Measurements from ENCODE around the gene STIM1.

STIM1 gene

GRCh38 chr11:4068962-4069361 is 213.5 kb downstream of the STIM1 start:
- no peak for DNase-seq (ENCODE audit: low read depth)

GRCh38 chr11:4071325-4071724 is 215.9 kb downstream of the STIM1 start:
- DNase-seq (ENCODE audit: low read depth) = no peak

- no peak for DNase-seq (ENCODE audit: low read depth)
Measured at GRCh38 chr11:4071914-4072313, 216.4 kb downstream of the STIM1 start.

GRCh38 chr11:4072668-4073285 is 217.3 kb downstream of the STIM1 start:
- peak; percentile 39 for DNase-seq (ENCODE audit: low read depth)

- DNase-seq (ENCODE audit: low read depth) = no peak
Measured at GRCh38 chr11:4074266-4074665, 218.8 kb downstream of the STIM1 start.

- DNase-seq (ENCODE audit: low read depth) = no peak
Measured at GRCh38 chr11:4076774-4077173, 221.3 kb downstream of the STIM1 start.

DNA sequence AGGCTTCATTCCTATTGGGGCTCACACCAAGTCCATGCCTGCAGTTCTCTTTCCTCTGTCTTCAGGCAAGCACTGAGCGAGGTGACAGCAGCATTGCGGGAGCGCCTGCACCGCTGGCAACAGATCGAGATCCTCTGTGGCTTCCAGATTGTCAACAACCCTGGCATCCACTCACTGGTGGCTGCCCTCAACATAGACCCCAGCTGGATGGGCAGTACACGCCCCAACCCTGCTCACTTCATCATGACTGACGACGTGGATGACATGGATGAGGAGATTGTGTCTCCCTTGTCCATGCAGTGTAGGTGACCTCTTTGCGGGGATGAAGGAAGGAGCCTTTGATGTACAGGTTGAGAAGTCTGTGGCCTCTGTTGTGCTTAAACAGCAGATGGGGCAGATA is 227.7 kb downstream of the STIM1 start:
- DNase-seq (ENCODE audit: low read depth) = no peak

GRCh38 chr11:4084406-4085125 is 229.1 kb downstream of the STIM1 start:
- no peak for DNase-seq (ENCODE audit: low read depth)

GRCh38 chr11:4085575-4085974 is 230.1 kb downstream of the STIM1 start:
- DNase-seq (ENCODE audit: low read depth) = no peak

GRCh38 chr11:4086575-4087353 is 231.3 kb downstream of the STIM1 start:
- DNase-seq (ENCODE audit: low read depth) = no peak

- DNase-seq (ENCODE audit: low read depth) = no peak
Measured at GRCh38 chr11:4087551-4087950, 232.1 kb downstream of the STIM1 start.

DNA sequence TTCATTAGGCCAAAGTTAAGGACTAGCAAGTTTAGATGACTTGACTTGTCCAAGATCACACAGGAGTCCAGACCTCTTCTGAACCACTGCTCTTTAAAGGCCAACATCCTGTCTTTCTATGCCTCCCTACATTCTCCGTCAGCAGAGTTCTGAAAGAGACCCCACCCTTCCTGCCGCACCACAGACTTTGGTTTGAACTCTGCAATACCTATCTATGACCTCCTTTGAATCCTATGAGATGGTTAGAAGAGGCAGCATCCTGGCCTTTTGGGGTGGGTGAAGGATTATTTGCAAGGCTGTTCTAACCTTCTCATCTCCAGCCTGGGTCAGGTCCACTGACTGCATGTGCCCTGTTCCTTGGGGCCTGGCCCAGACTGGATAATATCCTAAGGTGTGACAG is 234.8 kb downstream of the STIM1 start:
- DNase-seq (ENCODE audit: low read depth) = no peak

DNA sequence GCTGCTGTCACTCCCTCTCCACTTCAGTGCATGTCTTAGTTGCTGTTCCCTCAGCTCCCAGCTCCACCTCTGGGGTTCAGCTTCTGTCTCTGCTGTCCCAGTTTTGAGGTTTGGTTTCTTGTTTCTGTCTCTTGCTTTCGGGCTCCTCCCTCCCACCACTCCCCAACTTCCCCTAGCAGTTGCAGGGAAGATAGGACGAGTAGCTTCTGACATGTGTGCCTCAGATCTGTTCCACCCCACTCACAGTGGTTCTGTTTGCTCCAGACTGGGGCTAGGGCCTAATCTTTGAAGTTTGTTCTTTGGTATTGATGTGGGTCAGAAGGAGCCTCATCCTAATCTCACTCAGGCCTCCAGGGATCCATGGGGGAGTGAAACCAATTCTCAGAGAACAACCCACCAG is 236.6 kb downstream of the STIM1 start:
- no peak for DNase-seq (ENCODE audit: low read depth)

- no peak for DNase-seq (ENCODE audit: low read depth)
Measured at GRCh38 chr11:4093519-4094347, 238.3 kb downstream of the STIM1 start.

DNA sequence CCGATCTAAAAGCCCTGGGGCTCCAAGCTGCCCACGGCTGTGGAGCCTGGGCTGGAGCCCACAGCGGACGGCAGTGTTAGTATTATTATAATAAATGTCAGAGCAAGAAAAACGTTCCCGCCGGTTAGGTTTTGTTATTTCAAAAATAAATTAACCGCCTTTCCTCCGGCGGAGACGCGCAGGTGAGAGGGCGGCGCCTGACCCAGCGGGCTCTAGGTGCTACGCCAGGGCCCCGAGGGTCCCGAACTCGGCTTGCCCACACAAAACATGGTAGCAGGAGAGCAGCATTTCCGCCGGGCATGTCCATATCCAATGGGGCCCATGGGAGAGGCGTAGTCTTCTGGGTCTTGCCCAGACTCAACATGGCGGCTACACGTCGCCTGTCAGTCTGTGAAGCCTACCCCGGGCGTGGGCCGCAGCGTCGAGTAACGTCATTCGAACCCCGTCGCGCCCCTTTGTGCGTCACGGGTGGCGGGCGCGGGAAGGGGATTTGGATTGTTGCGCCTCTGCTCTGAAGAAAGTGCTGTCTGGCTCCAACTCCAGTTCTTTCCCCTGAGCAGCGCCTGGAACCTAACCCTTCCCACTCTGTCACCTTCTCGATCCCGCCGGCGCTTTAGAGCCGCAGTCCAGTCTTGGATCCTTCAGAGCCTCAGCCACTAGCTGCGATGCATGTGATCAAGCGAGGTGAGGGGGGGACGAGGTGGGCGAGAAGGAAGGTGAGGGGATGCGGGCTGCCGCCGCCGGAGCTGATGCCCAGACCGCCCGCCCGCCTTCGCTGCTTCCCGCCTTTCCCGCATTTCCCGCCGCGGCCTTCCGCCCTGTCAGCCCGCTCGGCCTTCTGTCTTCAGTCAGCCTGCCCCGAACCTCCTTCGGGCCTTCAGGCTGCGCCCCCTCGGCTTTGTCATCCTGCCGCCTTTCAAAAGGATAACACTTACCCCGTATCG is 239.2 kb downstream of the STIM1 start, which contains the start of gene RRM1:
Gene RRM1, plus strand, starts transcription at position 452 of the 944 bp plus-strand sequence. Its CDS starts 214 bp downstream, at position 666.
- peak; percentile 88 for DNase-seq (ENCODE audit: low read depth)

DNA sequence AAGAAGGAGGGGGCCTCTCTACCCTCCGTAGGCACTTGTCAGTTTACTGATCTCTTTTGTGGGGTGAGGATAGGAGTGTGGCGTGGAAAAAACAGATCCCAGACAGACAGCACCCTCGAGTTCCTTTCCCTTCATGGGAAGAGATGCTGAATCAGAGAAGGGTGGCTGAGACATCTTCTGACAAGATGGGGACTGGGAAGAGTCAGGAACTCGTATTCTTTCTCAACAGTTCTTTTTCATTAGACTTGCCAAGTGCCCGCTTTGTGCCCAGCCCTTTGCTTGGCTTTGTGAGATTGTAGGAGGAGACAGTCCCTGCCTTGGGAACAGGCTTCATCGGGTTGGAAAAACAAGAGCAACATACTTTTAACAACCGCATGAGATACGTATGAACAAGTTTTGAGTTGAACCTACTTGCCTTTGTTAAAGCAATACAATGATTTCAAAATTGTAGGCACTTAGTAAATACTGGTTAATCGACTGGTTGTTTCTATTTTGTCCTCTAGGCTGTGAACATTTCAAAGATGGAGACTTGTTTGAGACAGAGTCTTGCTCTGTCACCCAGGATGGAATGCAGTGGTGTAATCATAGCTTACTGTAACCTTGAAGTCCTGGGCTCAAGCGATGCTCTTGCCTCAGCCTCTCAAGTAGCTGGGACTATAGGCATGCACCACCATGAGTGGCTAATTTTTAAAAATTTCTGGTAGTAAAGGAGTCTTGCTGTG is 240.2 kb downstream of the STIM1 start:
- DNase-seq (ENCODE audit: low read depth) = no peak

- DNase-seq (ENCODE audit: low read depth) = no peak
Measured at GRCh38 chr11:4098026-4098621, 242.7 kb downstream of the STIM1 start.

- no peak for DNase-seq (ENCODE audit: low read depth)
Measured at GRCh38 chr11:4102711-4103110, 247.2 kb downstream of the STIM1 start.

DNA sequence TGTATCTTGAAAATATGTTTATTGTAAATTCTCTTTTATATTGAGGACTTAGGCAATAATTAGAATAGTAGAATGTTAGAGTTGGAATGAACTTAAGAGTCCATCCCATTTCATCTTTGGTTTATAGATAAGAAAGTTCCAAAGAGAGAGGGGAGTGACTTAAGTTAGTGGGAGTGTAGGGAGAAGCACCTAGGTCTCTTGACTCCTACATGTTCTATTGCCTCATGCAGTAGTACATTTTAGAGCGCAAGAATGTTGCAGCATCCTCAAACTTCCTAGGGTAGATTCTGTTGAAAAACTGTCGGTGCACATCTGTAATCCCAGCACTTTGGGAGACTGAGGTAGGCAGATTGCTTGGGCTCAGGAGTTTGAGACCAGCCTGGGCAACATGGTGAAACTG is 247.8 kb downstream of the STIM1 start:
- no peak for DNase-seq (ENCODE audit: low read depth)

GRCh38 chr11:4105916-4106315 is 250.5 kb downstream of the STIM1 start:
- DNase-seq (ENCODE audit: low read depth) = no peak

Measured in stimulated activated CD4-positive, alpha-beta T cell treated with anti-CD3 and anti-CD28 coated beads, Interleukin-2, amount 100 ng/mL, for 4 hours (primary cell).